ENCODE measurements around the gene C7. TPM values are rescaled to one million over a fixed set of nuclear protein-coding genes. Genes with fewer than 3 reads are reported as not detected.
"Not testable (repeated sequence)": the region's sequence is repeated elsewhere in the genome, so short reads cannot be mapped to it uniquely, and the experiment has no call there.

The C7 gene
- total RNA-seq, 6 experiments from 2014 or later: 49.0 to 191 (median 90.0) TPM

- no peak overlapping the region for H3K4me3 ChIP-seq
- no peaks in the 10 kb centered on the region for H3K9me3 ChIP-seq
- no peak for DNase-seq
- no peaks in the 10 kb centered on the region for H3K36me3 ChIP-seq
- peaks cover 0 to 28% (median 3%) of the 10 kb centered on the region in 4 donors for H3K4me1 ChIP-seq
- H3K27ac ChIP-seq: no peak overlapping the region
- no peak for TF ChIP-seq POLR2A (IDR thresholded peaks at IDR 0.05)
- no peak for TF ChIP-seq CTCF (IDR thresholded peaks at IDR 0.05)
- WGBS (ENCODE audit: insufficient coverage, low coverage, low lambda C conversion rate, missing lambda C conversion rate): 68% methylated on average over 3 of the region's 4 CpGs
- no peaks in the 10 kb centered on the region for H3K27me3 ChIP-seq
- intact Hi-C loops (cut with DNase I): no loop called here
- ATAC-seq: peak in 1 of 4 donors; percentile 8
Observed at GRCh38 chr5:41009232-41009631, 99.9 kb downstream of the C7 start.

GRCh38 chr5:41010572-41010971 lies 101.3 kb downstream of the C7 start:
- no peak overlapping the region for H3K4me3 ChIP-seq
- TF ChIP-seq POLR2A (IDR thresholded peaks at IDR 0.05): no peak
- no peak for TF ChIP-seq CTCF (IDR thresholded peaks at IDR 0.05)

GRCh38 chr5:41012318-41012717 lies 103.0 kb downstream of the C7 start:
- Histone ChIP-seq H3K9me3 (no peaks in the 10 kb centered on the region), H3K4me3 (no peak overlapping the region), H3K27ac (peak overlapping the region in 2 of 3 donors; percentile 22 to 62), H3K4me1 (peaks cover 0 to 27% (median 3%) of the 10 kb centered on the region in 4 donors), H3K27me3 (no peaks in the 10 kb centered on the region), H3K36me3 (no peaks in the 10 kb centered on the region)
- DNase-seq (peak in 2 of 3 donors; percentile 55 to 64), ATAC-seq (peak; percentile 82 to 93 (median 88))
- TF ChIP-seq POLR2A (IDR thresholded peaks at IDR 0.05) (no peak), CTCF (IDR thresholded peaks at IDR 0.05) (no peak)
- intact Hi-C loops (cut with DNase I): no loop called here
- 24% methylated on average over 4 of the region's 4 CpGs for WGBS (ENCODE audit: insufficient coverage, low coverage, low lambda C conversion rate, missing lambda C conversion rate)

More at GRCh38 chr5:41010572-41010971, 101.3 kb downstream of the C7 start:
- H3K9me3 ChIP-seq: no peaks in the 10 kb centered on the region
- intact Hi-C loops (cut with DNase I): no loop called here
- no peak overlapping the region for H3K27ac ChIP-seq
- ATAC-seq: peak; percentile 66 to 77 (median 72)
- 30% methylated on average over 5 of the region's 6 CpGs for WGBS (ENCODE audit: insufficient coverage, low coverage, low lambda C conversion rate, missing lambda C conversion rate)
- no peaks in the 10 kb centered on the region for H3K36me3 ChIP-seq
- H3K27me3 ChIP-seq: no peaks in the 10 kb centered on the region
- no peak for DNase-seq
- H3K4me1 ChIP-seq: peaks cover 0 to 27% (median 3%) of the 10 kb centered on the region in 4 donors

- H3K36me3 ChIP-seq; H3K9me3 ChIP-seq; H3K27me3 ChIP-seq; DNase-seq; ATAC-seq; H3K4me1 ChIP-seq; intact Hi-C loops (cut with DNase I); H3K4me3 ChIP-seq; H3K27ac ChIP-seq: not testable (repeated sequence)
- 87% methylated on average over 6 of the region's 8 CpGs for WGBS (ENCODE audit: insufficient coverage, low coverage, low lambda C conversion rate, missing lambda C conversion rate)
Observed at GRCh38 chr5:41022600-41022999, 113.3 kb downstream of the C7 start.

Small RNA genes within 50 kb of the gene (small RNA-seq; reads per million reads assigned to genes)
- gene AC114967.1 (0 reads per million in 2 experiments), gene RNU7-161P (0 reads per million in 2 experiments)

Other genes starting within 250 kb of the C7 start
- gene PTGER4, start 229.6 kb upstream of the C7 start, total RNA-seq: 1 to 10 TPM in 5 of 6 experiments, under 1 TPM in 1; 0.84 to 4.4 (median 2.9) TPM
- gene TTC33, start 153.5 kb upstream of the C7 start, total RNA-seq: 1 to 10 TPM; 5.6 to 9.2 (median 7.0) TPM
- gene PRKAA1, start 111.1 kb upstream of the C7 start, total RNA-seq: 10 to 100 TPM; 36.7 to 82.4 (median 69.9) TPM
- gene RPL37, start 74.3 kb upstream of the C7 start, total RNA-seq: 100 to 1,000 TPM in 4 of 6 experiments, 10 to 100 TPM in 2; 36.5 to 472 (median 400) TPM
- gene CARD6, start 68.1 kb upstream of the C7 start, total RNA-seq: 1 to 10 TPM; 3.0 to 6.2 (median 3.3) TPM
- gene MROH2B, start 161.8 kb downstream of the C7 start, total RNA-seq: under 1 TPM in 2 of 6 experiments, not detected in 4; 0.73 to 0.84 TPM

Measured in right lobe of liver (tissue), 6 donors.